DMS153 (cell line): ENCODE results near the gene SRGAP1.

Experiments
- DNase-seq: peaks from one replicate; lab custom pipeline; 2025; lab: John Stamatoyannopoulos, UW

SRGAP1 gene

GRCh38 chr12:63844391-63845341 lies at the start of gene SRGAP1:
Gene SRGAP1, plus strand, starts transcription at chr12:63844700. Its CDS starts 117 bp downstream, at chr12:63844817.
- DNase-seq = peak; percentile 17

DNA sequence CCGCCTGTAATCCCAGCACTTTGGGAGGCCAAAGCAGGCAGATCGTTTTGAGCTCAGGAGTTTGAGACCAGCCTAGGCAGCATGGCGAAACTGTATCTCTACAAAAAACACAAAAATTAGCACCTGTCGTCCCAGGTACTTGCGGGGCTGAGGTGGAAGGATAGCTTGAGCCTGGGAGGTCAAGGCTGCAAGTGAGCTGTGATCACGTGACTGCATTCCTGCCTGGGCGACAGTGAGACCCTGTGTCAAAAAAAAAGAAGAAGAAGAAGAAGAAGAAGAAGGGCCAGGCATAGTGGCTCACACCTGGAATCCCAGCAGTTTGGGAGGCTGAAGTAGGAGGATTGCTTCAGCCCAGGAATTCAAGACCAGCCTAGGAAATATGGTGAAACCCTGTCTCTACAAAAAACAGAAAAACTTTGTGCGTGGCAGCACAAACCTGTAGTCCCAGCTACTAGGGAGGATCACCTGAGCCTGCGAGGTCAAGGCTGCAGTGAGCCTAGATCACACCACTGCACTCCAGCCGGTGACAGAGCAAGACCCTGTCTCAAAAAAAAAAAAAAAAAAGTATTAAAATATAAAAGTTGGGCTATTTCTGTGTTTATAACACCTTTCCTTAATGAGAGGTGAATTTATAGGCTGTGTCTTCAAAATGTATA lies 49.3 kb upstream of the SRGAP1 start:
- DNase-seq = no peak

GRCh38 chr12:63795944-63796343 lies 48.6 kb upstream of the SRGAP1 start:
- no peak for DNase-seq

DNA sequence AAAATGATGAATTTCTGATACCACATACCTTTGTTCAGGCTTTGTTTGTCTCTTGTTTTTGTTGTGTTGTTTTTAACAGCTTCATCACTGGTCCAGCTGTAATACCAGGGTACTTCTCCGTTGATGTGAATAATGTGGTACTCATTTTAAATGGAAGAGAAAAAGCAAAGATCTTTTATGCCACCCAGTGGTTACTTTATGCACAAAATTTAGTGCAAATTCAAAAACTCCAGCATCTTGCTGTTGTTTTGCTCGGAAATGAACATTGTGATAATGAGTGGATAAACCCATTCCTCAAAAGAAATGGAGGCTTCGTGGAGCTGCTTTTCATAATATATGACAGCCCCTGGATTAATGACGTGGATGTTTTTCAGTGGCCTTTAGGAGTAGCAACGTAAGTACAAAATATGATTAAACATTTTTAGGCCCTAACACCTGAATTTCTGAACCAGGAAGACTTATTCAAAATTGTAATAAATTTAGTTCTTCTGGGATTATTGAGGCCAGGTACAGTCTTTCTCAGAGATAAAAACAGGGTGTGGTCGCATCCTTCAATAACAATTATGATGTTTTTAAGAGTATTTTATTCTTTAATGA lies 42.4 kb upstream of the SRGAP1 start:
- peak; percentile 36 for DNase-seq

- DNase-seq = no peak
These were observed 39.8 kb upstream of the SRGAP1 start for GRCh38 chr12:63804746-63805145.

GRCh38 chr12:63805704-63806672 lies 38.5 kb upstream of the SRGAP1 start:
- DNase-seq = peak; percentile 98

DNA sequence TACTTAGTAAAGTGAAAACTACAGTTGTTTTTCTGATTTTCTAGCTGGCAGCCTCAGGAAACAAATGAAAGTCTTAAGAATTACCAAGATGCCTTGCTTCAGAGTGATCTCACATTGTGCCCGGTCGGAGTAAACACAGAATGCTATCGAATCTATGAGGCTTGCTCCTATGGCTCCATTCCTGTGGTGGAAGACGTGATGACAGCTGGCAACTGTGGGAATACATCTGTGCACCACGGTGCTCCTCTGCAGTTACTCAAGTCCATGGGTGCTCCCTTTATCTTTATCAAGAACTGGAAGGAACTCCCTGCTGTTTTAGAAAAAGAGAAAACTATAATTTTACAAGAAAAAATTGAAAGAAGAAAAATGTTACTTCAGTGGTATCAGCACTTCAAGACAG lies 35.9 kb upstream of the SRGAP1 start:
- DNase-seq = no peak

DNA sequence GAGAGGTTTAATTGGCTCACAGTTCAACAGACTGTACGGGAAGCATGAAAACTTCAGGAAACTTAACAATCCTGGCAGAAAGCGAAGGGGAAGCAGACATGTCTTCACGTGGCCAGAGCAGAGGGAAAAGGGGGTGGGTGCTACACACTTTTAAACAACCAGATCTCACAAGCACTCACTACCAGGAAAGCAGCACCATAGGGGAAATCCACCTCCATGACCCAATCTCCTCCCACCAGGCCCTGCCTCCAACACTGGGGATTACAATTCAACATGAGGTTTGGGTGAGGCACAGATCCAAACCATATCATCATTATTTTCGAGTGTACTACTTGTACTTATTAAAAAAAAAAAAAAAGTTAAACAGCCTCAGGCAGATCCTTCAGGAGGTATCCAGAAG lies 34.9 kb upstream of the SRGAP1 start:
- DNase-seq = no peak

DNA sequence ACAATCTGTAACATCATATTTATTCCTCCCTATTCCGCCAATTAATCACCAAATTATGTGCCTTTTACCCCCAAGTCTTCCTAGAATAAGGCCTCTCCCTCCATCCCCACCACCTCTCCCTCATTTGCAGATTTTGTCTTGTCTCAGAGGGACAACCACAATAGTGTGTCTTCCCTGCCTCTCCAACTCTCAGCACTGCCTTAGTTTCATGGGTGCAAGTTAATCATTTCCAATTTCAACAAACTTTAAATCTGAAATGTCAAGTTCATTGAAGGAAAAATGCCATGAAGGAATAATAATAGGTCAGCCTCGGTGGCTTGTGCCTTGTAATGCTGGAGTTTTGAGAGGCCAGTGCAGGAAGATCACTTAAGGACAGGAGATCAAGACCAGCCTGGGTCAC lies 33.2 kb upstream of the SRGAP1 start:
- no peak for DNase-seq

DNA sequence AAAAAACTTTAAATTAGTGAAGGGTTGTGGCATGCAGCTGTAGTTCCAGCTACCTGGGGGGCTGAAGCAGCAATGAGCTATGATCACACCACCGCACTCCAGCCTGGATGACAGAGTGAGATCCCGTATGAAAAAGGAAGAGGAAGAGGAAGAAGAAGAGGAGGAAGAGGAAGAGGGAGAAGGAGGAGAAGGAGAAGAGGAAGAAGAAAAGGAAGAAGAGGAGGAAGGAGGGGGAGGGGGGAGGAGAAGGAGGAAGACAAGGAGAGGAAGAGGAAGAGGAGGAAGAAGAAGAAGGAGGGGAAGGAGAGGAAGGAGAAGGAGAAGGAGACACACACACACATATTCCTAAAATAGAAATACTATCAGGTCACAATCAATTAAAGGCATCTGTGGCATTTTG lies 32.7 kb upstream of the SRGAP1 start:
- no peak for DNase-seq

DNA sequence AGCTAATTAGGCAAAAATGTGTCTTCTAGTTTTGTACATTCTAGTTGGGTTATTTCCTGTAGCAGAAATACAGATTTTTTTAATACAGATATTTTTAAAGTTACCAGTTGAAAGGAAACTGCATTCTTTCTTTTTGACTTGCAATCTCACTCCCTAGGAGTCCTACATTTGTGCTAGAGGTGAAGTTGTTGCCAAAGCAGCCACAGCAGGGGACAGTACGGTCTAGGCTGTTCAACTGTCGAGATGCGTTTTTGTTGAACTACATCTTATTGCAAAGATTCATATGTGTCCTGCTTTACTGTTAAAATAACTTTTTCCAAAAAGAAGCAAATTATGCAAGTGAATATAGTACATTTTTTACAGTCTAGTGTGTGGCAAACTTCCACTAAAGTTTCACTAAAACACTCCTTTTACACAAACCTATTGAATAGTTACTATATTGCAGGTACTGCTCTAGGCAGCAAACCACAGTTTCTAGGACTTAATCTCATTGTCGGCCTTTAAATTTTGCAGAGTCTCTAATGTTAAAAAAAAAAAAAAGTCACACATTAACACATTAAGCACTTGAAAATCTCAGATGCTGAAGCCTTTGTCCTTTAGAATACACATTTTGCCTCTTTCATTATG lies 30.2 kb upstream of the SRGAP1 start:
- no peak for DNase-seq

- DNase-seq = no peak
These were observed 29.0 kb upstream of the SRGAP1 start for GRCh38 chr12:63815482-63815852.

DNA sequence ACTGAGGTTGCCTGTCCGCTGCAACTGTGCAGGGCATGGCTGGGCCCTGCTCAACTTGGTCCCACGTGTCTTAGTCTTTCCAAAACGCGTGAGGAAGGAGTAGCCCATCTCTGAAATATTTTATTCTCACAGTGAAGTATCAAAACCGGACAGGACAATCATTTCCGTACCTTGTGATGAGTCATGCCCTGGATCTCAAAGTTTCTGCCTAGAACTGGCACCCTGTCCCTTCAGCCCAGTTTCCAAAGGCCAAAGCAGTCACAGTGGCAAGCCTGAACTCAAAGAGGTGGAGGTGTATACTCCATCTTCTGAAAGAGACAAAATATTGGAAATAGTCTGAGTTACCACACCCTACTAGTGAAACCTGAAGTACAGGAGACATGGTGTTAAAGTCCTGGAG lies 28.5 kb upstream of the SRGAP1 start:
- no peak for DNase-seq

GRCh38 chr12:63820427-63820826 lies 24.1 kb upstream of the SRGAP1 start:
- DNase-seq = no peak

DNA sequence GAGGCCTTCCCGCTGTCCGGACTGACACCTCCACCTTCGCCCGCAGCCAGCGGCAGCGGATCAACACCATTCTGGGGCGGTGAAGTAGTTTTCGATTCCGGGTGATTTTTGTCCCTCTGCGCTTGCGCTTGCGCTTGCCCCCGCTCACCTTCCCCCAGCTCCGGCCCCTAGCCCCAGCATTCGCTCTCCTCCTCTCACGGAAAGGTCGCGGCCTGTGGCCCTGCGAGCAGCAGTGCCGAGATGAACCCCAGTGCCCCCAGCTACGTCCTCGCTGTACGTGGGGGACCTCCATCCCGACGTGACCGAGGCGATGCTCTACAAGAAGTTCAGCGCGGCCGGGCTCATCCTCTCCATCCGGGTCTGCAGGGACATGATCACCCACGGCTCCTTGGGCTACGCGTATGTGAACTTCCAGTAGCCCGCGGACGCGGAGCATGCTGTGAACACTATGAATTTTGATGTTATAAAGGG lies 22.7 kb upstream of the SRGAP1 start:
- no peak for DNase-seq

DNA sequence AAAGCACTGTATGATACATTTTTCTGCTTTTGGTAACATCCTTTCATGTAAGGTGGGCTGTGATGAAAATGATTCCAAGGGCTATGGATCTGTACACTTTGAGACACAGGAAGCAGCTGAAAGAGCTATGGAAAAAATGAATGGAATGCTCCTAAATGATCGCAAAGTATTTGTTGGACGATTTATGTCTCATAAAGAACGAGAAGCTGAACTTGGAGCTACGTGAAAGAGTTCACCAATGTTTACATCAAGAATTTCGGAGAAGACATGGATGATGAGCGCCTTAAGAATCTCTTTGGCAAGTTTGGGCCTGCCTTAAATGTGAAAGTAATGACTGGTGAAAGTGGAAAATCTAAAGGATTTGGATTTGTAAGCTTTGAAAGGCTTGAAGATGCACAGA lies 22.1 kb upstream of the SRGAP1 start:
- no peak for DNase-seq

GRCh38 chr12:63823040-63823439 lies 21.5 kb upstream of the SRGAP1 start:
- DNase-seq = no peak

- no peak for DNase-seq
These were observed 18.4 kb upstream of the SRGAP1 start for GRCh38 chr12:63826006-63826585.

DNA sequence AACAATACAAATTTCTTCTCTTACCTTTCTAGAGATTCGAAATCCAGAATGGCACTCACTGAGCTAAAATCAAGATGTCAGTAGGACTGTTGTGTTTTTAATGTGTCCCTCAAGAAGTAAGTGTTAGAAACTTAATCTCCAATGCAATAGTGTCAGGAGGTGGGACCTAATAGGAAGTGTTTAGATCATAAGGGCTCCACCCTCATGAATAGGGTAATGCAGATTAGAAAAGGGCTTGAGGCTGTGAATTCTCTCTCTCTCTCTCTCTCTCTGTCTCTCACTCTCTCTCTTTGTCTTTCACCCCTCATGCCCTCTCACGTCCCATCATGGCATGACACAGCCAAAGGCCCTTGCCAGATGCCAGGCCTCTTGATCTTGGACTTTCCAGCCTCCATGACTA lies 15.6 kb upstream of the SRGAP1 start:
- DNase-seq = no peak

- no peak for DNase-seq
These were observed 8.5 kb upstream of the SRGAP1 start for GRCh38 chr12:63836046-63836445.

- no peak for DNase-seq
These were observed 7.6 kb upstream of the SRGAP1 start for GRCh38 chr12:63836936-63837335.
